Body of pancreas (tissue), 4 donors: ENCODE measurements around the gene SLC13A4.

Experiments
- POLR2A ChIP-seq, 3 donors: fragments of 450-650 bp; IDR thresholded peaks; one replicate each; pipeline ENCODE4 v1.6.1; 2016; ENCODE audit warnings: antibody characterized with exemption in 3 of 3, mild to moderate bottlenecking in 2 of 3
- TF ChIP-seq, protein P1 (sequence below), 7 experiments: fragments of 450-650 bp in 4 of 7; fragments of 200-600 bp in 3 of 7; sonication (generic) in 3 of 7; IDR thresholded peaks; one replicate each; pipeline ENCODE4 v1.5.1; 2016 to 2019; ENCODE audit warnings: antibody characterized with exemption in 7 of 7

GRCh38 chr7:135693558-135693957 is 34.4 kb downstream of the SLC13A4 start:
- TF ChIP-seq, protein P1, sequence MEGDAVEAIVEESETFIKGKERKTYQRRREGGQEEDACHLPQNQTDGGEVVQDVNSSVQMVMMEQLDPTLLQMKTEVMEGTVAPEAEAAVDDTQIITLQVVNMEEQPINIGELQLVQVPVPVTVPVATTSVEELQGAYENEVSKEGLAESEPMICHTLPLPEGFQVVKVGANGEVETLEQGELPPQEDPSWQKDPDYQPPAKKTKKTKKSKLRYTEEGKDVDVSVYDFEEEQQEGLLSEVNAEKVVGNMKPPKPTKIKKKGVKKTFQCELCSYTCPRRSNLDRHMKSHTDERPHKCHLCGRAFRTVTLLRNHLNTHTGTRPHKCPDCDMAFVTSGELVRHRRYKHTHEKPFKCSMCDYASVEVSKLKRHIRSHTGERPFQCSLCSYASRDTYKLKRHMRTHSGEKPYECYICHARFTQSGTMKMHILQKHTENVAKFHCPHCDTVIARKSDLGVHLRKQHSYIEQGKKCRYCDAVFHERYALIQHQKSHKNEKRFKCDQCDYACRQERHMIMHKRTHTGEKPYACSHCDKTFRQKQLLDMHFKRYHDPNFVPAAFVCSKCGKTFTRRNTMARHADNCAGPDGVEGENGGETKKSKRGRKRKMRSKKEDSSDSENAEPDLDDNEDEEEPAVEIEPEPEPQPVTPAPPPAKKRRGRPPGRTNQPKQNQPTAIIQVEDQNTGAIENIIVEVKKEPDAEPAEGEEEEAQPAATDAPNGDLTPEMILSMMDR (IDR thresholded peaks at IDR 0.05) = no peak
- no peak for TF ChIP-seq POLR2A (IDR thresholded peaks at IDR 0.05)
